HT-29 (cell line): ENCODE data around the gene KMO. TPM values are rescaled to one million over a fixed set of nuclear protein-coding genes. Genes with fewer than 3 reads are reported as not detected.

Source experiments
- total RNA-seq: library from RNA; depleted of rRNA; stranded (reverse); fragments of >200 nt; shearing (Covaris generic); gene quantifications from 2 replicates; pipeline ENCODE4 v1.2.3, GENCODE V29; 2014; rRNA removed

KMO gene
- total RNA-seq, 1 experiment from 2014 or later = not detected

Other genes with a start within 250 kb of the KMO start
- 0.03 and 0.31 TPM in 2 replicates for gene RGS7, start 175.2 kb upstream of the KMO start, total RNA-seq
- gene FH, start 12.6 kb upstream of the KMO start, total RNA-seq = 44.6 and 47.6 TPM in 2 replicates
- 17.4 and 22.4 TPM in 2 replicates for gene CHML, start 108.0 kb downstream of the KMO start, total RNA-seq
- gene OPN3, start 108.0 kb downstream of the KMO start, total RNA-seq = 12.5 and 12.6 TPM in 2 replicates
- not detected in 2 replicates for gene WDR64, start 119.9 kb downstream of the KMO start, total RNA-seq